Breast epithelium (tissue), 4 donors: Measurements from ENCODE around the gene INKA1. TPM values are rescaled to one million over a fixed set of nuclear protein-coding genes. Genes with fewer than 3 reads are reported as not detected.
A peak's percentile ranks its signal among the peaks of the same experiment; 100 is the strongest.
"Not testable (repeated sequence)": the region's sequence is repeated elsewhere in the genome, so short reads cannot be mapped to it uniquely, and the experiment has no call there.

ENCODE experiments used
- DNase-seq, 2 donors: peaks; one replicate each; pipeline ENCODE4 v3.0.0-alpha.2; 2019; ENCODE audit warnings: low spot score in 2 of 2
- H3K27ac ChIP-seq, 2 donors: fragments of 200-600 bp; sonication (generic) in 1 of 2; one replicate each; pipeline ENCODE4 v1.5.1; 2016 to 2019; ENCODE audit warnings: mild to moderate bottlenecking in 1 of 2
- H3K27me3 ChIP-seq, 2 donors: fragments of 200-600 bp; sonication (generic) in 1 of 2; one replicate each; pipeline versions ENCODE4 v1.5.1 to v1.6.0; 2017 to 2019; ENCODE audit warnings: control low read depth in 1 of 2, mild to moderate bottlenecking in 1 of 2
- H3K36me3 ChIP-seq: fragments of 200-600 bp; one replicate; pipeline ENCODE4 v1.5.1; 2019
- H3K4me1 ChIP-seq, 2 donors: fragments of 200-600 bp; sonication (generic); one replicate each; pipeline ENCODE4 v1.5.1; 2016 to 2019; ENCODE audit warnings: control low read depth in 1 of 2
- H3K4me3 ChIP-seq, 3 donors: fragments of 200-600 bp; sonication (generic); 1 replicate in 2 of 3; 2 replicates in 1 of 3; pipeline ENCODE4 v1.5.1; 2016 to 2019; ENCODE audit warnings: mild to moderate bottlenecking in 3 of 3, moderate library complexity in 2 of 3
- H3K9me3 ChIP-seq, 2 donors: fragments of 200-600 bp; sonication (generic) in 1 of 2; one replicate each; pipeline ENCODE4 v1.5.1; 2016 to 2019; ENCODE audit warnings: control low read depth in 1 of 2
- POLR2A ChIP-seq: fragments of 450-650 bp; IDR thresholded peaks from one replicate; pipeline ENCODE4 v1.6.1; 2016; ENCODE audit warnings: antibody characterized with exemption, mild to moderate bottlenecking, moderate library complexity
- POLR2AphosphoS5 ChIP-seq, 3 donors: sonication (generic); formaldehyde crosslinking; IDR thresholded peaks; one replicate each; pipeline ENCODE4 v1.6.1; 2017; ENCODE audit warnings: antibody characterized with exemption in 3 of 3
- intact Hi-C: fragments of 100-400 bp; cut with DNase I; formaldehyde crosslinking; loops from one replicate; pipeline ENCODE4 v1.15.1; 2023; ENCODE audit warnings: low total_unique reads
- total RNA-seq, 3 donors: library from RNA; depleted of rRNA; stranded (reverse); fragments of >200 nt; gene quantifications; one replicate each; pipeline ENCODE4 v1.1.0, GENCODE V29; 2016
- TF ChIP-seq, protein P1 (sequence below), 3 donors: fragments of 450-650 bp; IDR thresholded peaks; one replicate each; pipeline ENCODE4 v1.5.1; 2016 to 2017; ENCODE audit warnings: antibody characterized with exemption in 3 of 3, mild to moderate bottlenecking in 3 of 3, moderate library complexity in 3 of 3

INKA1 gene
- total RNA-seq, 3 donors from 2014 or later: 2.3 to 4.5 (median 4.2) TPM

DNA sequence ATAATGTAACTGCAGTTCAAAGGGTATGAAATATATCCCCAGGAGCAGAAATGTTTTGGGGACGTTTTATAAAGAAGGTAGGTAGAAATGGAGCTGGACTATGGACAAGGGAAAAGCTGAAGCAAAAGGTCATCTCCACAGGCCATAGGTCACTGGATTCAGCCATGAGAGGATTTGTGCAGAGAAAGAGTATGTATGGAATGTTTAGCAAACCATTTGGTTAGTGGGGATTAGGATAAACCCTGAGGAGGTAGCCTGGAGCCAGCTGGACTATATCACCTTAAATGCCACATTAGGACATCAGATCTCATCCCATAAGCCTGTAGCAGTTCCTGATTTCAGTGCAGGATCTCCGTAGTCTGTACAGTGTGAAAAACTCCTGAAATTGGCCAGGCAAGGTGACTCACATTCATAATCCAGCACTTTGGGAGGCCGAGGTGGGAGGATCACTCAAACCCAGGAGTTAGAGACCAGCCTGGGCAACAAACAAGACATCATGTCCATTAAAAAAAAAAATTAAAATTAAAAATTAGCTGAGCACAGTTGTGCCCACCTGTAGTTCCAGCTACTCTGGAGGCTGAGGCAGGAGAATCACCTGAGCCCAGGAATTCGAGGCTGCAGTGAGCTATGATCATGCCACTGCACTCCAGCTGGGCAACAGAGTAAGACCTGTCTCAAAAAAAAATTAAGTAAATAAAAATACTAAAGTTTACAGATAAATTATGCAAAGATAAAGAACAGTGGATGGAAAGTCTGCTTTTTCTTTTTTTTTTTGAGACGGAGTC, 21.5 kb upstream of the INKA1 start:
- DNase-seq: no peak
- peaks cover 0 to 20% of the 10 kb centered on the region in 2 donors for H3K4me1 ChIP-seq

DNA sequence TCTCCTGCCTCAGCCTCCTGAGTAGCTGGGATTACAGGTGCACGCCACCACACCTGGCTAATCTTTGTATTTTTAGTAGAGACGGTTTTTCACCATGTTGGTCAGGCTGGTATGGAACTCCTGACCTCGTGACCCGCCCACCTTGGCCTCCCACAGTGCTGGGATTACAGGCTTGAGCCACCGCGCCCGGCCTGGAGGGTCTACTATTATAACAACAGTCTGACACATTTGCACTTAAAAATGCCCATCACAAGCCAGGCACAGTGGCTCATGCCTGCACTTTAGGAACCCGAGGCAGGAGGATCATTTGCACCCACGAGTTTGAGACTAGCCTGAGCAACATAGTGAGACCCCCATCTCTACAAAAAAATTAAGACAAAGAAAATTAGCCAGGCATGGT, 20.8 kb upstream of the INKA1 start:
- H3K4me1 ChIP-seq: peaks cover 0 to 20% of the 10 kb centered on the region in 2 donors
- intact Hi-C loops, H3K27me3 ChIP-seq, H3K27ac ChIP-seq, H3K36me3 ChIP-seq, H3K4me3 ChIP-seq, H3K9me3 ChIP-seq, DNase-seq: not testable (repeated sequence)

More for the DNA sequence above, 21.5 kb upstream of the INKA1 start:
- Histone ChIP-seq H3K4me3 (no peak overlapping the region), H3K9me3 (no peaks in the 10 kb centered on the region), H3K27ac (no peak overlapping the region), H3K36me3 (no peaks in the 10 kb centered on the region), H3K27me3 (no peaks in the 10 kb centered on the region)
- TF ChIP-seq POLR2A: no peak
- TF ChIP-seq, protein P1, sequence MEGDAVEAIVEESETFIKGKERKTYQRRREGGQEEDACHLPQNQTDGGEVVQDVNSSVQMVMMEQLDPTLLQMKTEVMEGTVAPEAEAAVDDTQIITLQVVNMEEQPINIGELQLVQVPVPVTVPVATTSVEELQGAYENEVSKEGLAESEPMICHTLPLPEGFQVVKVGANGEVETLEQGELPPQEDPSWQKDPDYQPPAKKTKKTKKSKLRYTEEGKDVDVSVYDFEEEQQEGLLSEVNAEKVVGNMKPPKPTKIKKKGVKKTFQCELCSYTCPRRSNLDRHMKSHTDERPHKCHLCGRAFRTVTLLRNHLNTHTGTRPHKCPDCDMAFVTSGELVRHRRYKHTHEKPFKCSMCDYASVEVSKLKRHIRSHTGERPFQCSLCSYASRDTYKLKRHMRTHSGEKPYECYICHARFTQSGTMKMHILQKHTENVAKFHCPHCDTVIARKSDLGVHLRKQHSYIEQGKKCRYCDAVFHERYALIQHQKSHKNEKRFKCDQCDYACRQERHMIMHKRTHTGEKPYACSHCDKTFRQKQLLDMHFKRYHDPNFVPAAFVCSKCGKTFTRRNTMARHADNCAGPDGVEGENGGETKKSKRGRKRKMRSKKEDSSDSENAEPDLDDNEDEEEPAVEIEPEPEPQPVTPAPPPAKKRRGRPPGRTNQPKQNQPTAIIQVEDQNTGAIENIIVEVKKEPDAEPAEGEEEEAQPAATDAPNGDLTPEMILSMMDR (IDR thresholded peaks at IDR 0.05): no peak
- intact Hi-C loops: no loop called here

DNA sequence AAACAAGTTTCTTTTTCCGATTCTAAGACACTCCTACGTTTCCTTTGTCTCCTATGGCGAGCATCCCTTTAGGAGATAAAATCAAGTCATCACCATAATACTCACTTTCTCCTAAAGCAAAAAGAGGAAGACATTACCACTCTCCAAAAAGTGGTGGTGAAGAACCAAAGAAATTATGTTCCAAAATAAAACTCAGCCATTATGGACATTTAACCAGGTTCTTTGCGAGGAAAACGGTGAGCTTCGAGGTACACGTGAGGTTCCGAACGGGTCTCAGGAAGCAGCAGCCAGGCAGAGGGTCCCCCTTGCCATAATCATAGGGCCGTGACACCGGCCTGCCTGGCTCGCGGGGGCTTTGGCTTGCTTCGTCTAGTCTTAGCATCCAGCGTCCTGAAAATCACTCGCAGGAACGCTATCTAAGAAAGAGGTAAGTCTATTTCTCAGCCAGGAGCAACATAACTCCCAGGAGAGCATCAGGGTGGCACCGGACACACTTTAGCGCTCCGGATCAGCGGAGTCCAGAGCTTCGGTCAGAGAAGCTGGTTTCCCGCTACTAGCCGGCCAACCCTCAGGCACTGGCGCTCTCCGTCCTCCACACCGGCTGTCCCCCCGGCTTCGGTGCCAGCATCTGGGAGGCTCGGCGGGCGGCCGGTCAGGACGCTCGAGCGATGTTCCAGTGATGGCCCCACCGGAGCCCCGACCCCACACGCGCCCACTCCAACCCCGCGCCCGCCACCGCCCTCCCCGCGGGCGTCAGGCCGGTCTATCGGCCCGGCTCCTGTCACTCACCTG, 17.3 kb upstream of the INKA1 start:
- H3K36me3 ChIP-seq: no peaks in the 10 kb centered on the region
- peak overlapping the region; percentile 97 to 99 for H3K27ac ChIP-seq
- H3K9me3 ChIP-seq: no peaks in the 10 kb centered on the region
- H3K4me1 ChIP-seq: peaks cover 0 to 13% of the 10 kb centered on the region in 2 donors
- no peaks in the 10 kb centered on the region for H3K27me3 ChIP-seq
- TF ChIP-seq, protein P1 (IDR thresholded peaks at IDR 0.05): no peak
- no peak for TF ChIP-seq POLR2A
- TF ChIP-seq POLR2AphosphoS5 (IDR thresholded peaks at IDR 0.05): no peak
- peak in 1 of 2 donors; percentile 35 for DNase-seq
- peak overlapping the region; percentile 89 to 100 (median 100) for H3K4me3 ChIP-seq
- intact Hi-C loops: no loop called here

DNA sequence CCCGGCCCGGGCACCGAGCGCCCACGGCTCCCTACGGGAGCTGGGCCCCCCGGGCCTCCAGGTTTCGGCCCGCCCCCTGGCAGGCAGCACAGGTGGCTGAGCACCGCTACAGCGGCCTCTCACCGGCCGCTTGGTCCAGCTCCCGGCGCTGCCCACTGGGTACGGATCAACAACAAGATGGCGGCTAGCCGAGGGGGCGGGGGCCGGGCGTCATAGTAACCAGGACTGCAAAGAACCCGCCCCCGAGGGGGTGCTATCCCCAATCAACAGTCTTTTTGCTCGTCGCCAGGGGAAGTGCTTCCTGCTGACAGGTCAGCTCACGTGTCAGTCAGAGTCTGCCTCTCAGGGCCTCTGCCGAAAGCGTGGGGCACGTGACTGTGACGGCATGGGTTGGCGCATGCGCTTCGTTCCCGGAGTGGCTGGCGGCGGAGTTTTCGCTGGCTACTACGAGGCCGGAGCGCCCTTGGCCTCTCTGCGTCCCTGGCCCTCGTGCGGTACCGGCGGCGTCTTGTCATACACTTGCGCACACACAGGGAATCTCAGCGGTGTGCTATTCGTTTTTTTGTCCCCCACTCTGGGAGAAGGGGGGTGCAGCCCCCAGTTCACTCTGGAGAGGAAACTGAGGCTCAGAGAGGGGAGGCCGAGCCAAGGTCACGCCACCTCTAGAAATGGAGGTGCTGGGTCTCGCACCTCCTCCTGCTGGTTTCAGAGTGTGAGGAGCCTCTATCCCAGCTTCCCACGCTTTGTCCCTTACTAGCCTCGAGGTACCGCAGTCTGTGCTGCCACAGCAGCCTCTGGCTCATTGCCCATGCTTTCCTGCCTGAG, 16.5 kb upstream of the INKA1 start, which contains the start of gene IP6K1:
Gene IP6K1 (minus strand): TSS at position 186 of the 825 bp plus-strand sequence. CDS start 38,502 bp downstream, outside the sequence.
- DNase-seq: peak; percentile 100
- Histone ChIP-seq H3K4me1 (peaks cover 0 to 6% of the 10 kb centered on the region in 2 donors), H3K9me3 (no peaks in the 10 kb centered on the region), H3K36me3 (no peaks in the 10 kb centered on the region), H3K4me3 (peak within 1 kb of the TSS; percentile 89 to 100 (median 100)), H3K27me3 (no peaks in the 10 kb centered on the region), H3K27ac (peak within 1 kb of the TSS; percentile 97 to 99)
- TF ChIP-seq POLR2AphosphoS5 (IDR thresholded peaks at IDR 0.05): peak; percentile 69 to 98 (median 90)
- peak; percentile 89 for TF ChIP-seq POLR2A
- TF ChIP-seq, protein P1 (IDR thresholded peaks at IDR 0.05): peak in 1 of 3 donors; percentile 17
- intact Hi-C loops: no loop called here

DNA sequence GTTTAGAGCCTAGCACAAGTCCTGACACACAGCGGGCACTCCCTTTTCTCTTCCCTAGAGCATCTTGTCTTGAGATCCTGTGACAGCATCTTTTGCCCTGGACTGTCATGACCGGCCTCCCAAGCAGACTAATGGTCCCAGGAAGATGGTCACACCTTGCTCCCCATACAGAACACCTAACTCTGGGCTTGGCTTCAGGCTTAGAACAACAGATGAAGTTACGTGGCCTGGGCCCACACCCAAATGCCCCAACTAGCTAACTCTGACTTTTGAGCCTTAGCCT, 15.9 kb upstream of the INKA1 start:
- Histone ChIP-seq H3K27ac (peak overlapping the region; percentile 97 to 99), H3K4me1 (peaks cover 0 to 6% of the 10 kb centered on the region in 2 donors), H3K36me3 (no peaks in the 10 kb centered on the region), H3K4me3 (peak overlapping the region in 2 of 3 donors; percentile 89 to 100), H3K27me3 (no peaks in the 10 kb centered on the region), H3K9me3 (no peaks in the 10 kb centered on the region)
- DNase-seq: no peak
- TF ChIP-seq, protein P1 (IDR thresholded peaks at IDR 0.05): no peak
- TF ChIP-seq POLR2A (no peak), POLR2AphosphoS5 (IDR thresholded peaks at IDR 0.05) (no peak)
- intact Hi-C loops: no loop called here
